ENCODE data around the gene MYMX. TPM values are rescaled to one million over a fixed set of nuclear protein-coding genes. Genes with fewer than 3 reads are reported as not detected.

MYMX gene
- total and polyA plus RNA-seq, 2 of the 13 experiments (the other 11 are each of a cell fraction or from before 2014, with no cell fraction given) = not detected

GRCh38 chr6:44179072-44179536, 37.6 kb upstream of the MYMX start:
- Histone ChIP-seq H3K4me1 (ENCODE audit: insufficient read depth, low read length) (peaks cover 59% of the 10 kb centered on the region), H3K4me2 (ENCODE audit: low read depth, low read length) (peak overlapping the region; percentile 25), H3K27ac (ENCODE audit: extremely low read length, insufficient read depth, low read length) (no peak overlapping the region), H2AFZ (ENCODE audit: low read length) (no peak overlapping the region), H3K9me3 (ENCODE audit: low read length) (no peaks in the 10 kb centered on the region), H3K79me2 (ENCODE audit: insufficient read depth, low read length) (no peaks in the 10 kb centered on the region), H3K27me3 (ENCODE audit: control insufficient read depth in 1 of 2, insufficient read depth in 2 of 2, low read length in 2 of 2) (peaks cover 0 to 14% of the 10 kb centered on the region in 2 experiments; a peak in 3 of 5 replicates), H3K4me3 (replicated peaks in 1 of 3; ENCODE audit: insufficient read depth in 1 of 3, low read depth in 2 of 3, low read length in 3 of 3) (no peak overlapping the region), H4K20me1 (ENCODE audit: insufficient read depth, low read length) (no peaks in the 10 kb centered on the region), H3K9ac (ENCODE audit: insufficient read depth, low read depth, low read length) (no peak overlapping the region), H3K36me3 (replicated peaks in 1 of 2; ENCODE audit: control insufficient read depth in 1 of 2, insufficient read depth in 2 of 2, low read length in 2 of 2) (no peaks in the 10 kb centered on the region)
- CTCF ChIA-PET (ENCODE audit: low intra/inter-chr PET ratio, low total read pairs) = no interaction called here
- peak; percentile 60 for DNase-seq (ENCODE audit: low spot score)
- intact Hi-C loops (cut with micrococcal nuclease; ENCODE audit: unreplicated experiment) (no loop called here), in situ Hi-C loops (cut with HindIII; ENCODE audit: extremely low pct_ligation_motif_present, low pct_unique_long_range_greater_than_20kb) (no loop called here)
- FAIRE-seq = peak; percentile 28
- BruUV-seq (replicated peaks) = no TSS peak
- POLR2A ChIA-PET = interaction anchor here (0.6 to 3.3 kb wide), 6 partner anchors 10 to 67 kb away, joined by 4 to 14 read pairs (median 8); partner anchors contain the start of gene HSP90AB1
- ATAC-seq = peak; percentile 36
- 4% methylated on average over 4 of the region's 4 CpGs for WGBS (ENCODE audit: low lambda C conversion rate)
- TF ChIP-seq IRF9 (CRISPR knock-in tag; IDR thresholded peaks at IDR 0.05; ENCODE audit: borderline replicate concordance) (no peak), MED8 (CRISPR knock-in tag; IDR thresholded peaks at IDR 0.05; ENCODE audit: insufficient replicate concordance) (no peak), ZNF713 (CRISPR knock-in tag; IDR thresholded peaks at IDR 0.05) (no peak), HMGXB3 (CRISPR knock-in tag; IDR thresholded peaks at IDR 0.05; ENCODE audit: borderline replicate concordance) (no peak), MEIS1 (CRISPR knock-in tag; IDR thresholded peaks at IDR 0.05; ENCODE audit: borderline replicate concordance) (no peak), PAX8 (CRISPR knock-in tag; IDR thresholded peaks at IDR 0.05; ENCODE audit: borderline replicate concordance) (no peak), HDAC6 (IDR thresholded peaks at IDR 0.05; ENCODE audit: low read depth, low read length) (no peak), ZFYVE20 (CRISPR knock-in tag; IDR thresholded peaks at IDR 0.05; ENCODE audit: borderline replicate concordance, low read depth) (no peak), ZNF121 (CRISPR knock-in tag; IDR thresholded peaks at IDR 0.05) (peak; percentile 100), FOXJ3 (CRISPR knock-in tag; IDR thresholded peaks at IDR 0.05; ENCODE audit: borderline replicate concordance) (no peak), ZC3H4 (CRISPR knock-in tag; IDR thresholded peaks at IDR 0.05; ENCODE audit: borderline replicate concordance) (no peak), HOMEZ (CRISPR knock-in tag; IDR thresholded peaks at IDR 0.05; ENCODE audit: low read depth) (no peak), ZNF34 (CRISPR knock-in tag; IDR thresholded peaks at IDR 0.05; ENCODE audit: borderline replicate concordance) (no peak), RFX3 (CRISPR knock-in tag; IDR thresholded peaks at IDR 0.05) (no peak), ZNF44 (CRISPR knock-in tag; IDR thresholded peaks at IDR 0.05) (no peak), POLR2G (IDR thresholded peaks at IDR 0.05; ENCODE audit: low read depth, low read length) (no peak), ZNF451 (CRISPR knock-in tag; IDR thresholded peaks at IDR 0.05) (no peak)
